Inferior parietal cortex (tissue), 1 donor: Measurements from ENCODE around the gene WDR89.
"Not testable (repeated sequence)": the region's sequence is repeated elsewhere in the genome, so short reads cannot be mapped to it uniquely, and the experiment has no call there.

ENCODE experiments used
- DNase-seq: peaks from one replicate; pipeline ENCODE4 v3.0.0-alpha.2; 2016; ENCODE audit errors: extremely low spot score

WDR89 gene

DNA sequence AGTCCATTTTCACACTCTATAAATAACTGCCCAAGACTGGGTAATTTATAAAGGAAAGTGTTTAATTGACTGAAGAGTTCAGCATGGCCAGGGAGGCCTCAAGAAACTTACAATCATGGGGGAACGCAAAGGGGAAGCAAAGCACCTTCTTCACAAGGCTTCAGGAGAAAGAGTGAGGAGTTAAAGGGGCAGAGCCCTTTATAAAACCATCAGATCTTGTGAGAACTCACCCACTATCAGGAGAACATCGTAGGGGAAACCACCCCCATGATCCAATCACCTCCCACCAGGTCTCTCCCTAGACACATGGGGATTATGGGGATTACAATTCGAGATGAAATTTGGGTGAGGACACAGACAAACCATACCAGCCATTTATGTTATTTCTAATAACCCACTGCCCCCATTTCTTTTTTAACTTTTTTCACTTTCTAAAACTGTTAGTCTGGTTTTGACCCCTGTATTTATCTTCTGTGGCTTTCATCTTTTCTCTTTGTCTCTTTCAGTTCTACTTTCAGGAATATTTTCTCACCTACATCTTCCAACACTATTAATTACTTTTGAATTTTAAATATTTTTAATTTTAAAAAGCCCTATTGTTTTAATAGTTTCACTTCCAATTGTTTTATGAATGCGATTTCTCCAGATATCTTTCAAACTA, 44.5 kb downstream of the WDR89 start:
- DNase-seq, result no peak

DNA sequence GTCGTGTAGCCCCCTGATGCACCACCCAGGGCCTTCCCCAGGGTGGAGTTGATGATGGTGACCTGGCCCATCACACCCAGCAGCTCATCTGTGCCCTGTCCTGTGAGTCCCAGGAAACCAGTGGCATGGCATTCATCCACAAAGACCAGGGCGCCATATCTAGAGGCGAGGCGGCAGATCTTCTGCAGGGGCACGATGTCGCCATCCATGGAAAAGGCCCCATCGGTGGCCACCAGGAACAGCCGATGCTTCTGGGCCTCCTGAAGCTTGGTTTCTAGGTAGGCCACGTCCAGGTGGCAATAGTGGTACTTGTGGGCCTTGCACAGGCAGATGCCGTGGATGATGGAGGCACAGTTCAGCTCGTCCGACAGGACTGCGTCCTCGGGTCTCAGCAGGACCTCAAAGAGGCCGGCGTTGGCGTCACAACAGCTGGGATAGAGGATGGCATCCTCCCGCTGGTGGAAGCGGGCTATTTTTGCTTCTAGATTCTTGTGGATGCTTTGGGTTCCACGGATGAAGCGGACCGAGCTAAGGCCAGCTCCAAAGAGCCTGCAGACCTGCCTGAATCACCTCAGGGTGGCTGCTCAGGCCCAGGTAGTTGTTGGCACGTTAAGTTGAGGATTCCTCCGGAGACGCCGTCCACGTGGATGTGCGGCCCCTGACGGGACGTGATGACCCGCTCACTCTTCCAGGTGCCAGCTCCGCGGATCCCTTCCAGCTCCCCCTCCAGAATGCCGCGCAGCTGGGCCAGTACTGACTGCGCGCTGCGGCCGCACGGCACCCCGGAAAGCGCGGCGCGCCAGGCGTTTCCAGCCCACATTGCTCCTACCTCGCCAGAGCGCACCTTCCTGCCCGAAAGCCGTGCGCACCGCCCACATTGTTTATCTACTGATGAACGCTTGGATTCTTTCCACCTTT, 47.0 kb downstream of the WDR89 start:
- DNase-seq, result no peak

DNA sequence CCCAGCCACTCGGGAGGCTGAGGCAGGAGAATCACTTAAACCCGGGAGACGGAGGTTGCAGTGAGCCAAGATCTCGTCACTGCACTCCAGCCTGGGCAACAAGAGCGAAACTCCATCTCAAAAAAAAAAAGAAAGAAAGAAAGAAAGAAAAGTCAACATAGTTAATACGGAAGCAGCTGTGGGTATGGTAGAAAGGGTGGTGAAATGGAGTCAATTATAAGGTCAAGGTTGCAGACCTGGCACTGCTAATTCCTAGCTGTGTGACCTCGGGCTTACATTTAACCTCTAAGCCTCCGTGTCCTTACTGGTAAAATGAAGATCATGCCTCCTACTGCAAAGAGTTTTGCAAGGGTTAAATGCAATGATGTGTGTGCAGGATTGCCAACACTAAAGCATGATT, 58.6 kb downstream of the WDR89 start:
- not testable (repeated sequence) for DNase-seq

DNA sequence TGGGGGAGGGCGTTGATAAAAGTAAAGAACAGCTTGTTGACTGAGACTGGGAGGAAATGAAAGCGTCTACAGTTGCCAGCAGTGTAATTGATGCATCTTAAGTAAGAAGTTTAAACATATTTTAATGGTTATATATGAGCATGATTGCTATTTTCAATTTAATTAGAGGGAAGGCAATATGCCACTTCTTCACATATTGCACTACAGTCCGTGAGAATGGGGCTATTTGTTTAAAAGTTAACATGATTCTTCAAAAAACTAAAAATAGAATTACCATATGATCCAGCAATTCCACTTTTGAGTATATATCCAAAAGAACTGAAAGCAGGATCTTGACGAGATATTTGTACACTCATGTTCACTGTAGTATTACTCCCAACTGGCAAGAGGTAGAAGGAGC, 60.2 kb downstream of the WDR89 start:
- DNase-seq, result no peak

DNA sequence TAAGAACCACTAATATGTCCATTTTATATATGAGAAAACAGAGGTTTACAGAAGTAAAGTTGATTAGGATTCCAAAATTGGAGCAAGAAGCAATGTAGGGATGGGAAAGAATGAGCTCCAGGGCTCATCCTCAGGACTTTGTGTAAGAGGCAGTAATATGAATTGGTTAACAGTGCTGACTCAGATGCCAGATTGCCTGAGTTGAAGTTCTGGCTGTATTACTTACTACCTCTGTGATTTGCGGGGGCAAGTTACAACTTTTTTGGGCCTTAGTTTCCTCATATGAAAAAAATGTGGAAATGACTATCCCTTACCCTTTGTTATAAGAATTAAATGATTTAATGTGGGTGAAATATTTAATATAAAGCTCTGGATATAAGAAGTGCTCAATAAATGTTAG, 63.4 kb downstream of the WDR89 start:
- no peak for DNase-seq

DNA sequence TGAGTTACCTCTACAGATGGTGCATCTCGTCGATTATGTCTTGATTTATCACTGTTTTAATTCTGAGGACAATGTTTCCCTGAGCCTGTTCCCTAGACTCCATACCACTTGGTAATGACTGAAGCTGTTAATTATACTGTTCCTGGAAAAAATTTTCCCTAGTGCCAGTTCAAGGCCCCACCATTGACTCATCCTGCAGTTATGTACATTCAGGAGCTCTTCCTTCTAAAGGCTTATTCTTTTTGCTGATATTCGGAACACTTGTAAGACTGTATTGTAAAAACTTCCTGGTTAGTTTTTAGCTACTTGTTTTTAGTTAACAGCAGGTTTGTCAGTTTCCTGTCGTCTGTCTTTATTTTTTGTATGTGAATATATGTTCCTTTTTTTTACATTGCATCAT, 68.1 kb downstream of the WDR89 start:
- no peak for DNase-seq

DNA sequence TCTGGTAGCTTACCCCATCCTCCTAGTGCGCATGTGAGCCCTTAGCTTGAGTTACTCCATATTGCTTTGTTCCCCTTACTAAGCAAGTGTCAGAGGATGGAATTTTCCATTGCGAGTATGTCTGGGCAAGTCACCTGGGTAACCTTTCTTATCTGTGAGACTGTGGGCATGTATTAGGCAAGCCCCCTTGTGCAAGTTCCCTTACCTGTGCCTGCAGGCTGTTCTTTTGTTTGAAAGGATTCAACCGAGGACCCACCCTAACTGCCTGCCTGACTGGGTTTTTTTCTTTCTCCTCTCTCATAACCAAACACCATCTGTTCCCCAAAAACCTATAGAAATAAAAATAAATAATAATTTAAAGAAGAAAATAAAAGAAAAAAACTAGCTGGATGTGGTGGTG, 76.2 kb downstream of the WDR89 start:
- DNase-seq, result no peak

DNA sequence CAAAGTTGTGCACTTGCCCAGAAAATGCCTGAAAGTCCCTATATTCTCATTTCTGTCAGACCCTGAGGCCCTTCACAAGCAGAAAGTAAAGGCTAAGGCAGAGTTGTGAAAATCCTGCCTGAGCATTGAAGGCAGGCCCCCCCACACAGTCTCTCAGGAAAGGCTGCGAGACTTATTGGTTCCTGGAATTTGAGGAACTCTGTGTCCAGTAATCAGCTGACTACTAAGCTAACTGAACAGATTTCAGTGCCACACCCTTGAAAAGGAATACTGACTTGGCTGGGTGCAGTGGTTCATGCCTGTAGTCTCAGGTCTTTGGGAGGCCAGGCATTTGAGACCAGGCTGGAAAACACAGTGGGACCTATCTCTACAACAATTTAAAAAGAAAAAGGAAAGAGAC, 77.4 kb downstream of the WDR89 start:
- no peak for DNase-seq

DNA sequence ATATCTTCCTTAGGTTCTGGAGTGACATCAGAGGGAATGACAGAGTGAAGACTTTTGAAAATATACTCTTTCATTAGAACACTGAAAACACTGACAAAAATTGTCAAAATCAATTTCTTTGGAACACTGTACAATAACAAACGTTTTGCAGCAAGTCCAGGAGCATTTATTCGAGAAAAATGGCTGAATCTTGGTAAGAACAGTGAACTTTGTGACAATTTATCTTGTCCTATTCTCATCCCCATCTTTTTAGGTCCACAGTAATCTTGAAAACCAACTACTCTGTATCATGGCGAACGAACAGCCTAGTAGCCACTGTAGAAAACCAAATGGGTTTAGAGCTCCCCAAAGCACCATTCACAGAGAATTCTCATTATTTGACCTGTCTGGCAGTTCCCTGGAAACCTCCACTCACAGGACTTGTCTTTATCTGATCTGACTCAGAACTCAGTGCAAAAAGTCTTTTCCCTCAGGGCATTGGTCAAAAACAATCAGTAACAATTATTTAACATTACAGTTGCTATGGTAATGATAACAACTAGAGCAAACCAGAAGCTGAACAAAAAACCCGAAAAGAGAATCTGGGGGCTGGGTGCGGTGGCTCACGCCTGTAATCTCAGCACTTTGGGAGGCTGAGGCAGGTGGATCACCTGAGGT, 78.2 kb downstream of the WDR89 start:
- DNase-seq, result no peak

DNA sequence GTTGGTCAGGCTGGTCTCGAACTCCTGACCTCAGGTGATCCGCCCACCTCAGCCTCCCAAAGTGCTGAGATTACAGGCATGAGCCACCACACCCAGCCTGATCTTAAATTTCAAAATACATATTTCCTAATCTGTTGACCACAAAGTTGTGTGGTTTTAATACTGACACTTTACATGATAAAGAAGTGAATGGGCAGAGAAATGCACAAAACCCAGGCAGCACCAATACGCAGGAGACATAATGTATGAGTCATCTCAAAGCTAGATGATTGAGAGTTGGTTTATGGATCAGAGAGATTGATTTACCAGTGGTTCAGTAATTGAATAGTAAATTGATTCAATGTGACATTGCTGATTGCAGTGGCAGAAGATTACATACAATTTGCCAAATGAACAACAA, 79.3 kb downstream of the WDR89 start:
- DNase-seq, result no peak

DNA sequence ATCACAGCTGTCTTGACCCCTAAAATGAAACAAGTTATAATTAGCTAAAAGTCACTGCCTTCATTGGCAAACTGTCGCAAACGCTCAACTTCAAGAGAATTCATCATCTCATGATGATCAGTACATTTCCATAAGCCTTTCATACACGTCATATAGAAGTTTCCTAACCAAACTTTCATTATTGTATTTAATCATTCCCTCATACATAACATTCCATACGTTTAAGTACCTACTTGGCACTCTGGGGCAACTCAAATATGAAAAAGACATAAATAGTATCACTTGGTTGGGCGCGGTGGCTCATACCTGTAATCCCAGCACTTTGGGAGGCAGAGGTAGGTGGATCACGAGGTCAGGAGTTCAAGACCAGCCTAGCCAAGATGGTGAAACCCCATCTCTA, 86.1 kb downstream of the WDR89 start:
- DNase-seq, result no peak

DNA sequence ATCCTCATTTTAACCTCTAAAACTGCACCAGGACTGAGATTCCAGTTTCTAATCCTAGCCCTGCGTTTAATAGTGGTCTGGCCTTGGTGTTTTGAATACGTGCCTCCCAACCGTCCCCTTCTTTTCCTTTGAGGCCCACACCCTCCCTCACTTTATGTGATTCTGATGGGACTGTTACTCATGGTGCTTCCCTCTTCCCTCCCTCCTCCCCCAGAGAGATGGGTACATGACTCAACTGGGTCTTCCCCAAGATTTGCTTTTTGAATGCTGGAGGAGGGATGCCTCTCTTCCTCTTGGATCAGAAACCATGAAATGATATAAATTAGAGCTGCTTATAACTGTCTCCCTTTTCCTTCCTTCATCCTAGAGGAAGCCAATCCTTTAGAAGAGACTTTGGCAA, 90.3 kb downstream of the WDR89 start:
- no peak for DNase-seq

DNA sequence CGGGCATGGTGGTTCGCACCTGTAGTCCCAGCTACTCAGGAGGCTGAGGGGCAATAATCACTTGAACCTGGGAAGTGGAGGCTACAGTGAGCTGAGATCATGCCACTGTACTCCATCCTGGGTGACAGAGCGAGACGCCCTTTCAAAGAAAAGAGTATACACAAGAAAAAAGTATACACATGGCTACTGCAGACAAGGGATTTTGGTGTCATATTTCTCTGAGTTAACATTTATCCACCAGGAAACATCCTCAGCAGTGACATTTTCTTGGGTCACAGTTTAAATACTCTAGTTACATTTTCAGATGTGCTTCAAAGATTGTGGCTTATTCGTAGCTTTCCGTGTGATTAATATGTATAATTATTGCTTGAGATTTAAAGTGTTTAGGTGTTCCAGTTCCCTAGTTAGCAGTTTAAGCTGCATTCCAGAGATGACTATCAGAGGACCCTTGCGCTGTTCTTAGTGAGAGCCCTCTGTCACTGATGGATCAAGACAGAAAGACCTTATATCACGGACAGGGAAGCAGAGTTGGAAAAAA, 93.8 kb downstream of the WDR89 start:
- DNase-seq, result no peak
